GF-D8 (cell line): Measurements from ENCODE around the gene RNF32.
A peak's percentile ranks its signal among the peaks of the same experiment; 100 is the strongest.

ENCODE experiments used
- DNase-seq: peaks from one replicate; lab custom pipeline; 2025; lab: John Stamatoyannopoulos, UW

RNF32 gene

DNA sequence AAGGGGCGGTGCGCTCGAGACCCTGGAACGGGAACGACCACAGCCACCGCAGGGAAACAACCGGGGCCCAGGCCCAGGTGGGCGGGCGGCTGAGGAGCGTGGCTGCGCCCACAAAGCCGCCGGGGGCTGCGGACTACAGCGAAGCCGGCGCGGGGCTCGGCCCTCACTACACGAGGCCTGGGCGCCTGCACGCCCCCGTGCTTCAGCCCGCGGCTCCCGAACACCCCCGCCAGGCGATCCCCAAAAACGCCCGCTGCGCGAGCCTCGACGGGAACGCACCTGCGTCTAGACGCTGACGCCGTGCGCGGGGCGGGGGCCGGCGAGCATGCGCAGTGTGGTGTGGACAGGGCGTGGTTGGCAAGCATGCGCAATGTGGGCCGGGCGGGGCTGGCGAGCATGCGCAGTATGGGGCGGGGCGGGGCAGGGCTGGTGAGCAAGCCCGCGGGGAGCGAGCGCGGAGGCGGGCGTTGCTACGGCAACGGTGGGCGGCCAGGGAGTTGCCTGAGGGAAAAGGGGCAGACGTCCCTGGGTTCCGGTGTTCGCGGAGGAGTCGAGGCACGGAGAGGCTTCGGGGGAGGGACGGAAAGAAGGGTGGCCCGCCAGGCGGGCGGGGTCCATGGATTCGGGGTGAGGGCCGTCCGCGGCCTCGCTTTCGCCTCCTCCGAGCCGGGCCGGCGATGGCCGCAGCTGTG, at the start of gene RNF32:
TSS of gene RNF32 (plus strand) at position 518 of the 692 bp plus-strand sequence. CDS start 3,104 bp downstream, outside the sequence.
- peak; percentile 82 for DNase-seq

DNA sequence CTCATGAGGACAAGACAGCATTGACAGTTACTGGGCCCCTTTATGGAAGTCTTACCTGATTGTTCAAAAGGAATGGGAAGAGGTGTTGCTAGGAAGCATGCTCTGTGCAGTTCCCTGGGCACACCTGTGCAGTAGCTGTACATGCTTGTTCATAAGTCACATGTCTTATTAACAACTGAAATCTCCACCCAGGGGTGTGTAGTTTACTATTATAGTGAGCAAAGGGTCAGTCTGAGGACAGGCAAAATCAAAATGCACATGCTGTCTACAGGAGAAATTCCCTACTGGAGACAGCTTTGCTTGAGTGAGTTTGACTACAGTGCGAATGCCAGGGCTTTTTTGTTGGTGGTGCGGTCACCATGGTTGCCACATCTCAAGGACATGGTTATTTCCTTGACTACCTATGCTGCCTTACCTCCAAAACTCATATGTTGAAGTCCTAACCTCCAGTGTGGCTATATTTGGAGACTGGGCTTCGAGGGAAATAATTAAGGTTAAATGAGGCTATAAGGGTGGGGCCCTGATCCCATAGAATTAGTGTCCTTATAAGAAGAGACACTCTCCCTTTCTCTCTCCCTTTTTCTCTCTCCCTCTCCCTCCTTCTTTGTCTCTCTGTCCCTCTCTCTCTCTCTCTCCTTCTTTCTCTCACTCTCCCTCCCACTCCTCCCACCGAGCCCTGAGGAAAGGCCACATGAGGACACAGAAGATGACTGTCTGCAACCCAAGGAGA, 48.3 kb upstream of the RNF32 start:
- no peak for DNase-seq

DNA sequence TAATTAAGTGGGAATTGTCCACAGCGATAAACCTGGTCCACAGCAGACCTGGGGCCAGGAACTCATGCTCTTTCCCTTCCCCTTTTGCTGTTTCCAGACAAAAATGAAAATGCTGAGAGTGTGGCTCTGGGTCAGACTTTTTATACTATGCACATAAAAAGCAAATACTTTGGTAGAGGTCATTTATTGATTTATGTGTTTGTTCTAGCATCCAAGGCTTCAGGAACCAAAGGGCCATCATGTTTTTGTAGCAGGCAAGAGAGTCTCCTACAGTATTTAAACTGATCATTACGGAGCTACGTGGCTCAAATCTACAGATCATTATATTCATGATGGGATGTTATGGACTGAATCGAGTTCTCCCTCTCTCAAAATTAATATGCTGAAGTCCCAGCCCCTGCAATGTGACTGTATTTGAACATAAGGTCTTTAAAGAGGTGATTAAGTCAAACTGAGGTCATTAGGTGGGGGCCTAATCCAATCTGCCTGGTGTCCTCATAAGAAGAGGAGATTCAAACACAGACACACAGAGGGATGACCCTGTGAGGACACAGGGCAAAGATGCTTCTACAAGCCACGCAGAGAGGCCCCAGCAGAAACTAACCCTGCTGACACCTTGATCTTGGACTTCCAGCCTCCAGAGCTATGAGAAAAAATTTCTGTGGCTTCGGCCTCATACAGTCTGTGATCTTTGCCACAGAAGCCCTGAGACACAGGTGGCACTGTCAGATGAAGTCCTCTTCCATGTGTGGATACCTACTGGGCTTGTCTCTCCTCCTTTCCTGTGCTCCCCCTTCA, 46.1 kb upstream of the RNF32 start:
- DNase-seq: no peak

- no peak for DNase-seq
These were observed 40.1 kb upstream of the RNF32 start for GRCh38 chr7:156600496-156600895.

- DNase-seq: no peak
These were observed 38.3 kb upstream of the RNF32 start for GRCh38 chr7:156602283-156602682.

- DNase-seq: no peak
These were observed 37.6 kb upstream of the RNF32 start for GRCh38 chr7:156603011-156603410.

GRCh38 chr7:156603629-156604028, 36.9 kb upstream of the RNF32 start:
- DNase-seq: no peak

DNA sequence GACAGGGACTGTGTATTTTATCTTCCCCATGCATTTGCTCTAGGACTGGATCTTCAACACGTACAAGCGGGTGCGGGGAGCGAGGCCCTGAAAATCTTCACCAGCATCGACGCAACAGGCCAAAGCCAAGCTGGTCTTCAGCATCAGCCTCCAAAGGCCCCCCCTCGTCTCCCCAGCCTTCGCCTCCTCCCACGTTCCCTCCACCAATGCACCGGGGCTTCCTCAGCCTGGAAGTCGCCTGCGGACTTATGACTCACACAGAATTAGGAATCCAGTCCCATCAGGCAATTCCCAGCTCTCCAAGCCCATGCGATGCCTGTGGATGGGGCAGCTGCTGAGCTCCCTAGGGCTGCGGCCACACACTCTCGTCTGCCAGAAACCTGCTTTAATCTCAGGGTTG, 36.3 kb upstream of the RNF32 start:
- DNase-seq: no peak

- no peak for DNase-seq
These were observed 35.5 kb upstream of the RNF32 start for GRCh38 chr7:156604836-156605695.

DNA sequence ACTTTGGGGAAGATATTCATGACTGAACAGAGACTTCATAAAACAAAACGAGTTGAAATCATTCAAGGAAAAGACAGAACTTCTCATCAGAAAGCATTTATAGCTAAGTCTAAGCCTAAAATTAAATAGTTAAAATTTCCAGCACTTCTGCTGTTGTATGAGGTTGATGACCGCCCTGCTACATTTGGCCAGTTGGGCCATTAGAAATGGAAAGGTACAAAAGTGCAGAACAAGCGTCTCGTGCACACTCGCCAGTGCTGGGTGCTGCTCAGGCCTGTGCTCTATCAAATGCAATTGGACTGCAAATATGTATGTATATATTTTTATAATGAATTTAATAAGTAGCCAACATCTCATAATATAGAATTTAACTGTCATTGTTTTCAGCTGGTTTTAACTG, 34.4 kb upstream of the RNF32 start:
- DNase-seq: no peak

GRCh38 chr7:156606691-156607331, 33.8 kb upstream of the RNF32 start:
- no peak for DNase-seq

GRCh38 chr7:156607332-156608172, 33.0 kb upstream of the RNF32 start:
- no peak for DNase-seq

DNA sequence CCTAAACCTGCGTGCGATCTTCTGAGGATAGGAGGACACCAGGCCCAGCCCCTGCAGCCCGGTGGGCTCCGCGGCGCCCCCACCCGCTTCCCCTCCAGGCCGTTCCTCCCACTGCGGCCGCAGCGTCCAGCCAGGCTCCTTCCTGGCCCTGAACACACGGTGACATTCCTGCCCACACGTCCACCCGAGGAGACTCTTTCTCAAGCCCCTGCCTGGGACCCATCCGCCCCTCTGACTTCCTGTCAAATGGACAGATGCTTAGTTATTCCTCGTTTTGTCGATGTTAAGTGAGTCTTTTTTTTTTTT, 32.4 kb upstream of the RNF32 start:
- no peak for DNase-seq

GRCh38 chr7:156609010-156609877, 31.3 kb upstream of the RNF32 start:
- no peak for DNase-seq

DNA sequence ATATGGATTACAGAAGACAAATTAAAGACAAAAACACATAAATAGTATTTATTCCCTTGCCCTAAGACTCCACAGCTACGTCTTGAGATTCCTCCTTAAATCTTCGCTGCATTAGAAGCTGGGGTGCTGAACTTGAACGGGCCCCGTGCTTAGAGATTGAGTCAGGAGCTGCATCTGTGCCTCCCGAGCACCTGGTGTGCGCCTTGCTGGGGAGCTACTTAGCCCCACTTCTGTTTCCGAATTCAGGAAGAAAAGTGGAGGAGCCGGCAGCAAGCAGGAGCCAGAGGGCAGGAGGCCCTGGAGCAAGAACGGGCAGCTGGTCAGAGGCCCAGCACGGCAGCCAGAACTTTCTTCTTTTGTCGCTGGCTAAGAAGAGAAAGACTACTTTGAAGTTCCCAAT, 30.4 kb upstream of the RNF32 start:
- no peak for DNase-seq

DNA sequence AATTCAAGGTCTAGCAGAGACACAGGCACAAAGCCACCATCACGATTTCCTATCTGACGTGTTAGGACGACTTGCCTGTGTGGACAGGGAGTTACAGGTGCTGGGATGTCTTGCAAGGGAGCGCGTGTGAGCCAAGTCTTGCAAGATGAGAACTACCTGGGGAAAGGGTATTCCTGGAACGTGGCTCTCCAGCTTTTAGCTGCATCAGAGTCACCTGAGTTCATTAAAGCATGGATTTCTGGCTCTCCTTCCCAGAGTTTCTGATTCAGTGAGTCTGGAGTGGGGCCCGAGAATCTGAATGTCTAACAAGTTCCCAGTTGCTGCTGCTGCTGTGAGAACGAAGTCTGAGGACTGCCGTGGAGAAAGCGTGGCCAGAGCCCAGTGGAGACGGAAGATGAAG, 30.0 kb upstream of the RNF32 start:
- DNase-seq: no peak

GRCh38 chr7:156611014-156612010, 29.3 kb upstream of the RNF32 start:
- no peak for DNase-seq

DNA sequence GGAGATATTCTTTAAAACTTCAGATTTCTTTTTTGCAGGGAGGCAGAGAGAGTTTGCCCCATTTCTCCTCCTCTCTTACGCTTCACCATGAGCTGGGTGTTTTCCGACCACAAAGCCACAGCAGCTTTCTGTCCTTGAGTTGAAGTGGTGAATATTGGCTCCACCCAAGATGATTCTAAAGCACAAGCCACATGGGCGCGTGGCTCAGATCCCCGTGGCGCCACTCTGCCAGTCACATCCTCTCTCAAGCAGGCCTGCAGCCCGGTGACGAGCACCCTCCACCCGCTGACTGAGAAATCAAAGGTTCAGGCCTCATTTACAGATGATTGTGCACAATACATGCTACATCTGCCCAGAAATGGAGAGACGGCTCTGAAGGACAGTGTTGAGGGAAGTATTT, 27.6 kb upstream of the RNF32 start:
- DNase-seq: no peak
